Measurements from ENCODE around the gene LDLRAD3. TPM values are rescaled to one million over a fixed set of nuclear protein-coding genes. Genes with fewer than 3 reads are reported as not detected.

LDLRAD3 gene
- total and polyA plus RNA-seq, 12 donors: 0.87 to 5.1 (median 1.7) TPM

- H3K27me3 ChIP-seq: peaks cover 0 to 7% (median 0%) of the 10 kb centered on the region in 7 donors
- no peak overlapping the region for H3K27ac ChIP-seq
- intact Hi-C loops (cut with DNase I): no loop called here
- peaks cover 0 to 7% (median 0%) of the 10 kb centered on the region in 9 donors for H3K4me1 ChIP-seq
- ATAC-seq (no peak), DNase-seq (no peak)
- no peak overlapping the region for H3K4me3 ChIP-seq
- H3K36me3 ChIP-seq: no peaks in the 10 kb centered on the region
- no peak for TF ChIP-seq CTCF (IDR thresholded peaks at IDR 0.05)
- H3K9me3 ChIP-seq: no peaks in the 10 kb centered on the region
- WGBS, 2 donors: 76 to 86% methylated on average over 1 of the region's 1 CpG
Observed at GRCh38 chr11:36241497-36241896, 297.6 kb downstream of the LDLRAD3 start.

DNA sequence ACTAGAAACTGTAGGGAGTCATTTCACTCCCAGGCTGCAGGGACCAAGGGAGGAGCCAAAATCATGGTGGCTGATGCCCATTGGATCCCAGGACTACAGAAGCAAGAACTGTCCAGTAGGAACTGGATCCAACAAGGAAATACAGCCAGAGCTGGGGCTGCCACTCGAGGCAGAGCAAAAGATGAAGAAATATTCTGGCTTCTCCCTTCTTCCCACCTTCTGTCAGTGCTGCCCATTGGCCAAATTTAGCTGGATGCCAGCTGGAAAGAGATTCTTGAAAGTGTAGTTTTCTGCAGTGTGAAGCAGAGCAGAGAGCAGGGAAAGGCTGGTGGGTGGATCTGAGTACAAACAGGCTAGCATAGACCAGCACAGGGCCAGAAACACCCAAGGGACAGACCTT, 299.8 kb downstream of the LDLRAD3 start:
- no peak for DNase-seq
- intact Hi-C loops (cut with DNase I): no loop called here

GRCh38 chr11:36247493-36247892, 303.6 kb downstream of the LDLRAD3 start:
- 58 to 61% methylated on average over 3 of the region's 3 CpGs for WGBS, 2 donors
- no peak for ATAC-seq
- peaks cover 0 to 21% (median 0%) of the 10 kb centered on the region in 9 donors for H3K4me1 ChIP-seq
- DNase-seq: no peak
- intact Hi-C loops (cut with DNase I): no loop called here
- H3K4me3 ChIP-seq: no peak overlapping the region
- H3K36me3 ChIP-seq: no peaks in the 10 kb centered on the region
- H3K27ac ChIP-seq: peak overlapping the region in 1 of 10 donors; percentile 63
- H3K9me3 ChIP-seq: peaks cover 0 to 16% (median 0%) of the 10 kb centered on the region in 11 donors
- peaks cover 0 to 13% (median 0%) of the 10 kb centered on the region in 7 donors for H3K27me3 ChIP-seq
- TF ChIP-seq CTCF (IDR thresholded peaks at IDR 0.05): no peak

More for the DNA sequence above, 299.8 kb downstream of the LDLRAD3 start:
- H3K9me3 ChIP-seq: no peaks in the 10 kb centered on the region
- H3K4me1 ChIP-seq: peaks cover 0 to 11% (median 0%) of the 10 kb centered on the region in 9 donors
- H3K36me3 ChIP-seq: no peaks in the 10 kb centered on the region
- H3K27ac ChIP-seq: no peak overlapping the region
- no peak for ATAC-seq
- TF ChIP-seq CTCF (IDR thresholded peaks at IDR 0.05): no peak
- WGBS, 2 donors: 63 to 83% methylated on average over 1 of the region's 1 CpG
- no peak overlapping the region for H3K4me3 ChIP-seq
- peaks cover 0 to 17% (median 0%) of the 10 kb centered on the region in 7 donors for H3K27me3 ChIP-seq

DNA sequence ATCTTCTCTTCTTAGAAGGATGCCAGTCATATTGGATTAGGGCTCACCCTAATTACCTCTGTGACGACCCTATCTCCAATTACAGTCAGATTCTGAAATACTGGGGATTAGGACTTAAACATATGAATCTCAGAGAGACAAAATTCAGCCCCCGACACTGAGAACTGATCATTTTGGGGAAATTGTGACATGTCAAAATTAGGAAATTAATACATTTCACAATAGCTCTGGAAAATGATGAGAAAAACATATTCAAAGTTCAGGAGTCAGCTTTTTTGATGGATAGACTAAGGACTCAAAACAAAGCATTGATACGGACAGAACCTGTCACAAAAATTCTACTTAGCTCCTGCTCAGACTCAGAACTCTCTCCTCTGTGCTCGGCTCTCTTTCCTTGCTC, 304.6 kb downstream of the LDLRAD3 start:
- no peak for DNase-seq

More for the DNA sequence above, 304.6 kb downstream of the LDLRAD3 start:
- Histone ChIP-seq H3K4me3 (no peak overlapping the region), H3K27me3 (peaks cover 0 to 13% (median 0%) of the 10 kb centered on the region in 7 donors), H3K27ac (peak overlapping the region in 1 of 10 donors; percentile 63), H3K36me3 (no peaks in the 10 kb centered on the region), H3K9me3 (peaks cover 0 to 16% (median 0%) of the 10 kb centered on the region in 11 donors), H3K4me1 (peaks cover 0 to 21% (median 0%) of the 10 kb centered on the region in 9 donors)
- no peak for TF ChIP-seq CTCF (IDR thresholded peaks at IDR 0.05)
- intact Hi-C loops (cut with DNase I): no loop called here
- WGBS, 2 donors: 73 to 77% methylated on average over 4 of the region's 4 CpGs
- ATAC-seq: no peak
